RWPE1 (cell line): Measurements from ENCODE around the gene BTK.
A peak's percentile ranks its signal among the peaks of the same experiment; 100 is the strongest.

ENCODE experiments used
- CTCF ChIA-PET: fragments of 350-600 bp; sonication (Branson Sonifier 250); formaldehyde crosslinking; extraction: SDS; loops from one replicate; lab custom pipeline; 2021; lab: Yijun Ruan, JAX
- POLR2A ChIA-PET: fragments of 400-600 bp; formaldehyde crosslinking; extraction: SDS; loops from one replicate; lab custom pipeline; 2020; ENCODE audit warnings: antibody characterized with exemption; ENCODE audit not compliant: low non-redundant PET; lab: Yijun Ruan, JAX
- DNase-seq: peaks from one replicate; pipeline ENCODE4 v3.0.0; 2012; ENCODE audit warnings: low spot score
- H3K27ac ChIP-seq: fragments of 450-650 bp; 2 replicates; pipeline ENCODE4 v1.5.1; 2017
- CTCF ChIP-seq: fragments of 450-650 bp; conservative IDR thresholded peaks from 2 replicates; pipeline ENCODE4 v1.5.1; 2017; ENCODE audit warnings: low read depth, mild to moderate bottlenecking

Gene BTK

GRCh38 chrX:101408532-101408841 is 22.5 kb upstream of the BTK start:
- POLR2A ChIA-PET: no interaction called here
- peak overlapping the region; percentile 90 for H3K27ac ChIP-seq

GRCh38 chrX:101407748-101408531 is 21.9 kb upstream of the BTK start, which contains the start of the genes GLA and HNRNPH2:
Gene GLA (minus strand): TSS chrX:101407925. CDS start chrX:101407903, 22 bp downstream.
Gene HNRNPH2 (plus strand): TSS chrX:101408222. CDS start chrX:101411989, 3,767 bp downstream.
- TF ChIP-seq CTCF: no peak
- POLR2A ChIA-PET: no interaction called here
- CTCF ChIA-PET: no interaction called here
- DNase-seq: peak; percentile 93
- H3K27ac ChIP-seq: peak within 1 kb of the TSS; percentile 90

More at GRCh38 chrX:101408532-101408841, 22.5 kb upstream of the BTK start:
- CTCF ChIA-PET: no interaction called here
- no peak for TF ChIP-seq CTCF
- DNase-seq: no peak

GRCh38 chrX:101407167-101407747 is 21.3 kb upstream of the BTK start:
- CTCF ChIA-PET: no interaction called here

GRCh38 chrX:101399825-101400224 is 13.8 kb upstream of the BTK start:
- ChIA-PET POLR2A (no interaction called here), CTCF (interaction anchor here (0.6 kb wide), 1 partner anchor 1353 kb away, joined by 4 read pairs; no protein-coding TSS in a partner anchor)
- no peak overlapping the region for H3K27ac ChIP-seq
- no peak for DNase-seq
- TF ChIP-seq CTCF: no peak

More at GRCh38 chrX:101407167-101407747, 21.3 kb upstream of the BTK start:
- POLR2A ChIA-PET: no interaction called here
- TF ChIP-seq CTCF: no peak
- no peak for DNase-seq
- peak overlapping the region; percentile 90 for H3K27ac ChIP-seq

DNA sequence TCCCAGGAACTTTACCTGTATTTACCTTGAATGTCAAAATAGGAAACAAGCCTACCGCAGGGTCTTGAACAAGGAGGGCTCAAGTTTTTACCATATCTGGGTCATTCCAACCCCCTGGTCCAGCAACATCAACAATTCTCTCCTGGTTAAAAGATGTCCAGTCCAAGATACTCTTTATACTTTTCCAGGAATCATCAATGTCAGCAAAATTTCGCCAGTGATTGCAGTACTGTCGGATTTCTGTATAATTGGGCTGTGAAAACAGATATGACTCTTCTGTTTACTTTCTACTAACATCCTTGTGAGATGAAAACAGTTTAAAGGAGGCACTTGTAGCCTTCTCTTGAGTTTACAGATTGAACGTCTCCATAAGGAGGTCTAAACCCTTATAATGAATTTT is 12.7 kb upstream of the BTK start:
- DNase-seq: no peak
- POLR2A ChIA-PET: no interaction called here
- H3K27ac ChIP-seq: no peak overlapping the region
- CTCF ChIA-PET: interaction anchor here (0.6 kb wide), 1 partner anchor 1458 kb away, joined by 3 read pairs; no protein-coding TSS in a partner anchor
- TF ChIP-seq CTCF: no peak

DNA sequence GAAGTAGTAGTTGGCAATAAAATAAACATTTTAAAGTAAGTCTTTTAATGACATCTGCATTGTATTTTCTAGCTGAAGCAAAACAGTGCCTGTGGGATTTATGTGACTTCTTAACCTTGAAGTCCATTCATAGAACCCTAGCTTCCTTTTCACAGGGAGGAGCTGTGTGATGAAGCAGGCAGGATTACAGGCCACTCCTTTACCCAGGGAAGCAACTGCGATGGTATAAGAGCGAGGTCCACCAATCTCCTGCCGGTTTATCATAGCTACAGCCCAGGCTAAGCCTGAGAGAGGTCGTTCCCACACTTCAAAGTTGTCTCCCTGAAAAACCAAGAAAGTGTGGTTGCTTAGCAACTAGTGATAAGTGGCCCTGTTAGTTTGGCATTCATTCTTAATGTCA is 11.8 kb upstream of the BTK start:
- peak overlapping the region; percentile 41 for H3K27ac ChIP-seq
- no peak for DNase-seq
- CTCF ChIA-PET: no interaction called here
- POLR2A ChIA-PET: no interaction called here
- TF ChIP-seq CTCF: no peak
